GM12878 (cell line): ENCODE measurements around the gene PPM1K. TPM values are rescaled to one million over a fixed set of nuclear protein-coding genes. Genes with fewer than 3 reads are reported as not detected.

Source experiments
- E4F1 ChIP-seq: fragments of 450-650 bp; IDR thresholded peaks from 2 replicates; pipeline ENCODE4 v1.6.1; 2018; ENCODE audit warnings: borderline replicate concordance, mild to moderate bottlenecking; ENCODE audit not compliant: partially characterized antibody
- EGR1 ChIP-seq, 2 experiments: IDR thresholded peaks; 1 replicate in 1 of 2; 2 replicates in 1 of 2; pipeline ENCODE4 v1.6.1; 2011 to 2012; ENCODE audit warnings: low read depth in 2 of 2, low read length in 2 of 2, borderline replicate concordance in 1 of 2, mild to moderate bottlenecking in 1 of 2, moderate library complexity in 1 of 2
- ELK1 ChIP-seq: IDR thresholded peaks from 2 replicates; pipeline ENCODE4 v1.6.1; 2012; ENCODE audit warnings: low read depth, low read length, improper control_type of control experiment
- ESRRA ChIP-seq: IDR thresholded peaks from 2 replicates; pipeline ENCODE4 v1.6.1; 2012; ENCODE audit warnings: mild to moderate bottlenecking, low read length, improper control_type of control experiment
- FOXM1 ChIP-seq: IDR thresholded peaks from 2 replicates; pipeline ENCODE4 v1.6.1; 2012; ENCODE audit warnings: low read depth, mild to moderate bottlenecking, inconsistent platforms, low read length, moderate library complexity
- KDM1A ChIP-seq: fragments of 200-600 bp; sonication (generic); IDR thresholded peaks from 2 replicates; pipeline ENCODE4 v1.6.1; 2016; ENCODE audit warnings: borderline replicate concordance
- MTA3 ChIP-seq: IDR thresholded peaks from 2 replicates; pipeline ENCODE4 v1.6.1; 2012; ENCODE audit warnings: low read length, inconsistent platforms, borderline replicate concordance
- NFYB ChIP-seq: IDR thresholded peaks from 2 replicates; pipeline ENCODE4 v1.6.1; 2011; ENCODE audit warnings: low read depth, mild to moderate bottlenecking, low read length, improper control_type of control experiment, moderate library complexity; ENCODE audit not compliant: insufficient read depth
- RUNX3 ChIP-seq: IDR thresholded peaks from 2 replicates; pipeline ENCODE4 v1.6.1; 2012; ENCODE audit warnings: low read length, inconsistent platforms
- SPI1 ChIP-seq: IDR thresholded peaks from 2 replicates; pipeline ENCODE4 v1.6.1; 2011; ENCODE audit warnings: low read depth, mild to moderate bottlenecking, low read length, moderate library complexity, borderline replicate concordance; ENCODE audit not compliant: insufficient read depth
- TBL1XR1 ChIP-seq: IDR thresholded peaks from 2 replicates; pipeline ENCODE4 v1.6.1; 2012; ENCODE audit warnings: low read depth, low read length, improper control_type of control experiment
- WRNIP1 ChIP-seq: IDR thresholded peaks from 2 replicates; pipeline ENCODE4 v1.6.1; 2011; ENCODE audit warnings: low read depth, low read length, improper control_type of control experiment, borderline replicate concordance
- ZBTB33 ChIP-seq: fragments of 450-650 bp; IDR thresholded peaks from 2 replicates; pipeline ENCODE4 v1.6.1; 2017; ENCODE audit warnings: mild to moderate bottlenecking
- polyA plus RNA-seq, 11 experiments: library from polyadenylated mRNA; depleted of rRNA in 4 of 11; unstranded in 6 of 11; stranded (reverse) in 5 of 11; fragments of >200 nt; fragmentation: Nextera tagmentation in 4 of 11; fragmentation: Illumina TruSeq in 1 of 11; extraction: Ambion mirVana in 4 of 11; extraction: Trizol in 1 of 11; gene quantifications; 1 replicate in 1 of 11; 2 replicates in 10 of 11; pipeline versions ENCODE4 v1.2.1 to v1.2.3, GENCODE V29; 2011 to 2016; ENCODE audit warnings: inconsistent platforms in 2 of 11, missing spikeins in 2 of 11, low read depth in 1 of 11
- total RNA-seq, 4 experiments: library from RNA; depleted of rRNA in 3 of 4; stranded (reverse); fragments of >200 nt in 3 of 4; fragmentation: Illumina TruSeq in 1 of 4; extraction: Trizol in 1 of 4; gene quantifications; 2 replicates each; pipeline versions ENCODE4 v1.2.1 to v1.2.3, GENCODE V29; 2013 to 2021
- TF ChIP-seq, protein P1 (sequence below): IDR thresholded peaks from 2 replicates; pipeline ENCODE4 v1.6.1; 2012; ENCODE audit warnings: mild to moderate bottlenecking, low read depth, low read length
- TF ChIP-seq, protein P2 (sequence below): fragments of 450-650 bp; IDR thresholded peaks from 2 replicates; pipeline ENCODE4 v1.6.1; 2016; ENCODE audit warnings: mild to moderate bottlenecking
- TF ChIP-seq, protein P3 (sequence below): fragments of 450-650 bp; IDR thresholded peaks from 2 replicates; pipeline ENCODE4 v1.6.1; 2017; ENCODE audit warnings: borderline replicate concordance

Gene PPM1K
- total and polyA plus RNA-seq, 10 of the 15 experiments (the other 5 are each of a cell fraction or from before 2014, with no cell fraction given) = 25.0 to 79.1 (median 36.9) TPM

- TF ChIP-seq, protein P1, sequence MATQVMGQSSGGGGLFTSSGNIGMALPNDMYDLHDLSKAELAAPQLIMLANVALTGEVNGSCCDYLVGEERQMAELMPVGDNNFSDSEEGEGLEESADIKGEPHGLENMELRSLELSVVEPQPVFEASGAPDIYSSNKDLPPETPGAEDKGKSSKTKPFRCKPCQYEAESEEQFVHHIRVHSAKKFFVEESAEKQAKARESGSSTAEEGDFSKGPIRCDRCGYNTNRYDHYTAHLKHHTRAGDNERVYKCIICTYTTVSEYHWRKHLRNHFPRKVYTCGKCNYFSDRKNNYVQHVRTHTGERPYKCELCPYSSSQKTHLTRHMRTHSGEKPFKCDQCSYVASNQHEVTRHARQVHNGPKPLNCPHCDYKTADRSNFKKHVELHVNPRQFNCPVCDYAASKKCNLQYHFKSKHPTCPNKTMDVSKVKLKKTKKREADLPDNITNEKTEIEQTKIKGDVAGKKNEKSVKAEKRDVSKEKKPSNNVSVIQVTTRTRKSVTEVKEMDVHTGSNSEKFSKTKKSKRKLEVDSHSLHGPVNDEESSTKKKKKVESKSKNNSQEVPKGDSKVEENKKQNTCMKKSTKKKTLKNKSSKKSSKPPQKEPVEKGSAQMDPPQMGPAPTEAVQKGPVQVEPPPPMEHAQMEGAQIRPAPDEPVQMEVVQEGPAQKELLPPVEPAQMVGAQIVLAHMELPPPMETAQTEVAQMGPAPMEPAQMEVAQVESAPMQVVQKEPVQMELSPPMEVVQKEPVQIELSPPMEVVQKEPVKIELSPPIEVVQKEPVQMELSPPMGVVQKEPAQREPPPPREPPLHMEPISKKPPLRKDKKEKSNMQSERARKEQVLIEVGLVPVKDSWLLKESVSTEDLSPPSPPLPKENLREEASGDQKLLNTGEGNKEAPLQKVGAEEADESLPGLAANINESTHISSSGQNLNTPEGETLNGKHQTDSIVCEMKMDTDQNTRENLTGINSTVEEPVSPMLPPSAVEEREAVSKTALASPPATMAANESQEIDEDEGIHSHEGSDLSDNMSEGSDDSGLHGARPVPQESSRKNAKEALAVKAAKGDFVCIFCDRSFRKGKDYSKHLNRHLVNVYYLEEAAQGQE = no peak
- TF ChIP-seq EGR1 (IDR thresholded peaks at IDR 0.05; ENCODE audit: borderline replicate concordance in 1 of 2, low read depth in 2 of 2, low read length in 2 of 2) = 0 out of 3 replicates have a peak, but pooled peaks of 1 of the 2 experiments have one; percentile 26
- no peak for TF ChIP-seq SPI1
- TF ChIP-seq, protein P2, sequence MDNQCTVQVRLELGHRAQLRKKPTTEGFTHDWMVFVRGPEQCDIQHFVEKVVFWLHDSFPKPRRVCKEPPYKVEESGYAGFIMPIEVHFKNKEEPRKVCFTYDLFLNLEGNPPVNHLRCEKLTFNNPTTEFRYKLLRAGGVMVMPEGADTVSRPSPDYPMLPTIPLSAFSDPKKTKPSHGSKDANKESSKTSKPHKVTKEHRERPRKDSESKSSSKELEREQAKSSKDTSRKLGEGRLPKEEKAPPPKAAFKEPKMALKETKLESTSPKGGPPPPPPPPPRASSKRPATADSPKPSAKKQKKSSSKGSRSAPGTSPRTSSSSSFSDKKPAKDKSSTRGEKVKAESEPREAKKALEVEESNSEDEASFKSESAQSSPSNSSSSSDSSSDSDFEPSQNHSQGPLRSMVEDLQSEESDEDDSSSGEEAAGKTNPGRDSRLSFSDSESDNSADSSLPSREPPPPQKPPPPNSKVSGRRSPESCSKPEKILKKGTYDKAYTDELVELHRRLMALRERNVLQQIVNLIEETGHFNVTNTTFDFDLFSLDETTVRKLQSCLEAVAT = peak; percentile 59; the same call in 1 of the 2 replicates
- no peak for TF ChIP-seq TBL1XR1
- TF ChIP-seq, protein P3, sequence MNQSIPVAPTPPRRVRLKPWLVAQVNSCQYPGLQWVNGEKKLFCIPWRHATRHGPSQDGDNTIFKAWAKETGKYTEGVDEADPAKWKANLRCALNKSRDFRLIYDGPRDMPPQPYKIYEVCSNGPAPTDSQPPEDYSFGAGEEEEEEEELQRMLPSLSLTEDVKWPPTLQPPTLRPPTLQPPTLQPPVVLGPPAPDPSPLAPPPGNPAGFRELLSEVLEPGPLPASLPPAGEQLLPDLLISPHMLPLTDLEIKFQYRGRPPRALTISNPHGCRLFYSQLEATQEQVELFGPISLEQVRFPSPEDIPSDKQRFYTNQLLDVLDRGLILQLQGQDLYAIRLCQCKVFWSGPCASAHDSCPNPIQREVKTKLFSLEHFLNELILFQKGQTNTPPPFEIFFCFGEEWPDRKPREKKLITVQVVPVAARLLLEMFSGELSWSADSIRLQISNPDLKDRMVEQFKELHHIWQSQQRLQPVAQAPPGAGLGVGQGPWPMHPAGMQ = no peak
- no peak for TF ChIP-seq MTA3
- no peak for TF ChIP-seq ESRRA
- peak; percentile 12 for TF ChIP-seq RUNX3
- TF ChIP-seq FOXM1 = no peak
- no peak for TF ChIP-seq WRNIP1
- TF ChIP-seq KDM1A = no peak
- peak; percentile 94 for TF ChIP-seq NFYB
- no peak for TF ChIP-seq ELK1
- no peak for TF ChIP-seq ZBTB33
- TF ChIP-seq E4F1 = no peak
Measured at GRCh38 chr4:88284439-88285234, at the start of gene PPM1K (continued).
